IMR-90 (cell line): Measurements from ENCODE around the gene D2HGDH. TPM values are rescaled to one million over a fixed set of nuclear protein-coding genes. Genes with fewer than 3 reads are reported as not detected.

Experiments used
- ATAC-seq: fragments of 200-7000 bp; cut with Tn5 transposase; 2 replicates; pipeline ENCODE4 v1.9.1; 2020; ENCODE audit warnings: low read depth, mild to moderate bottlenecking, moderate library complexity
- BruUV-seq: library from RNA; stranded (reverse); fragments of 400-500 nt; replicated peaks from 2 replicates; lab custom pipeline; 2021; lab: Mats Ljungman, UMichigan
- CTCF ChIA-PET: fragments of 300-600 bp; formaldehyde crosslinking; extraction: SDS; loops from one replicate; lab custom pipeline; 2021; ENCODE audit warnings: antibody characterized with exemption; lab: Yijun Ruan, JAX
- POLR2A ChIA-PET: fragments of 300-600 bp; sonication (Branson Sonifier 250); formaldehyde crosslinking; loops from one replicate; lab custom pipeline; 2022; ENCODE audit warnings: antibody characterized with exemption; ENCODE audit not compliant: unreplicated experiment; lab: Charles Lee
- DNase-seq: peaks from one replicate; pipeline ENCODE4 v3.0.0; 2013
- H2AFZ ChIP-seq: replicated peaks from 2 replicates; pipeline ENCODE3; 2013; ENCODE audit warnings: low read length, mild to moderate bottlenecking; ENCODE audit not compliant: poor library complexity
- H2AK5ac ChIP-seq: 2 replicates; pipeline ENCODE4 v1.6.1; 2013; ENCODE audit warnings: low read depth, low read length, inconsistent platforms
- H2AK9ac ChIP-seq: replicated peaks from 2 replicates; pipeline ENCODE3; 2013; ENCODE audit warnings: mild to moderate bottlenecking, low read depth, low read length, moderate library complexity; ENCODE audit not compliant: poor library complexity
- H2BK120ac ChIP-seq: 2 replicates; pipeline ENCODE4 v1.6.1; 2013; ENCODE audit warnings: low read depth, low read length, inconsistent platforms
- H2BK15ac ChIP-seq: 3 replicates; pipeline ENCODE4 v1.6.1; 2013; ENCODE audit warnings: low read depth, low read length, inconsistent platforms
- H2BK20ac ChIP-seq: 2 replicates; pipeline ENCODE4 v1.6.1; 2013; ENCODE audit warnings: low read depth, mild to moderate bottlenecking, inconsistent platforms, low read length, moderate library complexity
- H2BK5ac ChIP-seq: 2 replicates; pipeline ENCODE4 v1.6.1; 2013; ENCODE audit warnings: mild to moderate bottlenecking, low read depth, low read length, inconsistent platforms; ENCODE audit not compliant: poor library complexity, severe bottlenecking
- H3K14ac ChIP-seq: replicated peaks from 2 replicates; pipeline ENCODE4 v1.6.1; 2013; ENCODE audit warnings: low read depth, low read length, inconsistent platforms
- H3K18ac ChIP-seq: 2 replicates; pipeline ENCODE4 v1.6.1; 2013; ENCODE audit warnings: low read depth, low read length, control low read depth
- H3K23ac ChIP-seq: 2 replicates; pipeline ENCODE4 v1.6.1; 2013; ENCODE audit warnings: low read depth, low read length, inconsistent platforms
- H3K27ac ChIP-seq: 2 replicates; pipeline ENCODE4 v1.5.1; 2013; ENCODE audit warnings: mild to moderate bottlenecking, control low read depth, low read length; ENCODE audit not compliant: insufficient read depth
- H3K27me3 ChIP-seq: 2 replicates; pipeline ENCODE4 v1.6.1; 2013; ENCODE audit warnings: low read length; ENCODE audit not compliant: control insufficient read depth, insufficient read depth
- H3K36me3 ChIP-seq: 2 replicates; pipeline ENCODE4 v1.6.1; 2013; ENCODE audit warnings: low read length, mixed read lengths; ENCODE audit not compliant: control insufficient read depth, insufficient read depth
- H3K4ac ChIP-seq: 2 replicates; pipeline ENCODE4 v1.6.1; 2013; ENCODE audit warnings: low read depth, low read length, inconsistent platforms
- H3K4me1 ChIP-seq: 2 replicates; pipeline ENCODE4 v1.6.1; 2013; ENCODE audit warnings: low read length, mixed read lengths; ENCODE audit not compliant: control insufficient read depth, insufficient read depth
- H3K4me2 ChIP-seq: 2 replicates; pipeline ENCODE4 v1.6.1; 2013; ENCODE audit warnings: low read depth, mild to moderate bottlenecking, control low read depth, low read length, moderate library complexity
- H3K4me3 ChIP-seq: 2 replicates; pipeline ENCODE4 v1.5.1; 2013; ENCODE audit warnings: low read depth, mild to moderate bottlenecking, control low read depth, low read length, moderate library complexity; ENCODE audit not compliant: insufficient read depth
- H3K56ac ChIP-seq: 2 replicates; pipeline ENCODE4 v1.6.1; 2013; ENCODE audit warnings: low read length, inconsistent platforms; ENCODE audit not compliant: insufficient read depth; ENCODE audit errors: extremely low read depth
- H3K79me1 ChIP-seq, 2 experiments: 2 replicates each; pipeline ENCODE4 v1.6.1; 2013; ENCODE audit warnings: low read length in 2 of 2, inconsistent platforms in 1 of 2, low read depth in 1 of 2
- H3K9ac ChIP-seq: 2 replicates; pipeline ENCODE4 v1.6.1; 2013; ENCODE audit warnings: low read depth, low read length, control low read depth
- H3K9me1 ChIP-seq: 2 replicates; pipeline ENCODE4 v1.6.1; 2013; ENCODE audit warnings: low read length, inconsistent platforms; ENCODE audit not compliant: insufficient read depth
- H3K9me3 ChIP-seq: 2 replicates; pipeline ENCODE4 v1.6.1; 2013; ENCODE audit warnings: low read length; ENCODE audit not compliant: control insufficient read depth, insufficient read depth
- H4K20me1 ChIP-seq: 2 replicates; pipeline ENCODE4 v1.6.1; 2013; ENCODE audit warnings: low read length, inconsistent platforms; ENCODE audit not compliant: insufficient read depth
- H4K5ac ChIP-seq: 2 replicates; pipeline ENCODE4 v1.6.1; 2013; ENCODE audit warnings: mild to moderate bottlenecking, low read depth, low read length, control low read depth
- H4K8ac ChIP-seq, 2 experiments: 2 replicates each; pipeline ENCODE4 v1.6.1; 2013; ENCODE audit warnings: low read depth in 2 of 2, low read length in 2 of 2, control low read depth in 1 of 2, inconsistent platforms in 1 of 2
- H4K91ac ChIP-seq: 2 replicates; pipeline ENCODE4 v1.6.1; 2013; ENCODE audit warnings: low read depth, low read length, inconsistent platforms; ENCODE audit not compliant: insufficient read depth
- BHLHE40 ChIP-seq: fragments of 150-350 bp; IDR thresholded peaks from 2 replicates; pipeline ENCODE4 v1.6.1; 2016; ENCODE audit warnings: mild to moderate bottlenecking, low read depth, low read length
- CEBPB ChIP-seq: IDR thresholded peaks from 2 replicates; pipeline ENCODE4 v1.6.1; 2012; ENCODE audit warnings: low read depth, low read length, improper control_type of control experiment
- CHD1 ChIP-seq: IDR thresholded peaks from 2 replicates; pipeline ENCODE4 v1.6.1; 2012; ENCODE audit warnings: low read depth, low read length, improper control_type of control experiment
- CTCF ChIP-seq: conservative IDR thresholded peaks from 2 replicates; pipeline ENCODE4 v1.5.1; 2012; ENCODE audit warnings: mild to moderate bottlenecking, low read depth, low read length, improper control_type of control experiment
- ELK1 ChIP-seq: fragments of 150-350 bp; IDR thresholded peaks from 2 replicates; pipeline ENCODE4 v1.6.1; 2016; ENCODE audit warnings: low read depth, mild to moderate bottlenecking, low read length, moderate library complexity, borderline replicate concordance
- FOS ChIP-seq: fragments of 150-350 bp; IDR thresholded peaks from 2 replicates; pipeline ENCODE4 v1.6.1; 2016; ENCODE audit warnings: low read depth, low read length
- MAFK ChIP-seq: IDR thresholded peaks from 2 replicates; pipeline ENCODE4 v1.6.1; 2012; ENCODE audit warnings: low read depth, low read length, improper control_type of control experiment
- MAZ ChIP-seq: IDR thresholded peaks from 2 replicates; pipeline ENCODE4 v1.6.1; 2012; ENCODE audit warnings: low read depth, mild to moderate bottlenecking, low read length, improper control_type of control experiment, moderate library complexity, borderline replicate concordance
- MXI1 ChIP-seq: IDR thresholded peaks from 2 replicates; pipeline ENCODE4 v1.6.1; 2012; ENCODE audit warnings: low read depth, mild to moderate bottlenecking, low read length, moderate library complexity, borderline replicate concordance
- NFE2L2 ChIP-seq: fragments of 150-350 bp; IDR thresholded peaks from 2 replicates; pipeline ENCODE4 v1.6.1; 2016; ENCODE audit warnings: low read depth, mild to moderate bottlenecking, low read length
- POLR2A ChIP-seq: IDR thresholded peaks from 2 replicates; pipeline ENCODE4 v1.6.1; 2012; ENCODE audit warnings: mild to moderate bottlenecking, low read depth, low read length
- RAD21 ChIP-seq: IDR thresholded peaks from 2 replicates; pipeline ENCODE4 v1.6.1; 2012; ENCODE audit warnings: low read length, improper control_type of control experiment
- RCOR1 ChIP-seq: IDR thresholded peaks from 2 replicates; pipeline ENCODE4 v1.6.1; 2012; ENCODE audit warnings: mild to moderate bottlenecking, low read length, improper control_type of control experiment; ENCODE audit not compliant: insufficient replicate concordance
- RFX5 ChIP-seq: IDR thresholded peaks from 2 replicates; pipeline ENCODE4 v1.8.0; 2012; ENCODE audit warnings: low read depth, mild to moderate bottlenecking, low read length, moderate library complexity
- SMC3 ChIP-seq: fragments of 150-350 bp; IDR thresholded peaks from 2 replicates; pipeline ENCODE4 v1.6.1; 2016; ENCODE audit warnings: low read depth, mild to moderate bottlenecking, antibody characterized with exemption, low read length, moderate library complexity
- USF2 ChIP-seq: fragments of 150-350 bp; IDR thresholded peaks from 2 replicates; pipeline ENCODE4 v1.6.1; 2017; ENCODE audit warnings: mild to moderate bottlenecking, antibody characterized with exemption, low read length, low read depth
- WGBS, 2 experiments: methylation state at CpG; one replicate each; pipeline versions ENCODE4 v1.1.5 to v1.1.7; 2013; ENCODE audit warnings: missing lambda C conversion rate in 2 of 2; ENCODE audit not compliant: insufficient read length in 1 of 2; ENCODE audit errors: extremely low coverage in 2 of 2; 5-methylcytosine and 5-hydroxymethylcytosine counted together
- dilution Hi-C: fragments of 300-500 bp; cut with HindIII; formaldehyde crosslinking; loops from one replicate; pipeline ENCODE4 v1.14.3; 2018; ENCODE audit warnings: low sequenced_read_pairs; ENCODE audit not compliant: unreplicated experiment
- in situ Hi-C: fragments of 300-500 bp; cut with MboI; formaldehyde crosslinking; loops from 3 replicates; pipeline ENCODE4 v1.14.3; 2019; ENCODE audit warnings: low sequenced_read_pairs, inconsistent platforms, mixed read lengths
- intact Hi-C: fragments of 100-400 bp; cut with micrococcal nuclease; formaldehyde crosslinking; loops from 2 replicates; pipeline ENCODE4 v1.10.0; 2022
- polyA plus RNA-seq, 3 experiments: library from polyadenylated mRNA; depleted of rRNA; stranded (reverse); fragments of >200 nt; gene quantifications; 2 replicates each; pipeline ENCODE4 v1.2.3, GENCODE V29; 2012; ENCODE audit warnings: low replicate concordance in 1 of 3
- total RNA-seq: library from RNA; depleted of rRNA; stranded (reverse); fragments of >200 nt; gene quantifications from 2 replicates; pipeline ENCODE4 v1.2.3, GENCODE V29; 2012

The D2HGDH gene
- total and polyA plus RNA-seq, 2 of the 4 experiments (the other 2 are of a cell fraction): 6.3 to 22.1 TPM

- intact Hi-C loops (no loop called here), in situ Hi-C loops (no loop called here), dilution Hi-C loops (no loop called here)
- Histone ChIP-seq H2BK15ac (no peak overlapping the region), H3K4me3 (no peak overlapping the region), H2AFZ (no peak overlapping the region), H3K23ac (no peak overlapping the region), H4K5ac (no peak overlapping the region), H3K9me3 (peaks cover 3% of the 10 kb centered on the region; the same call in 1 of the 2 replicates), H2BK120ac (no peak overlapping the region), H4K8ac (no peak overlapping the region), H2BK20ac (no peak overlapping the region), H3K56ac (no peak overlapping the region), H3K9me1 (no peaks in the 10 kb centered on the region), H3K18ac (no peak overlapping the region), H2AK9ac (no peak overlapping the region), H3K9ac (no peak overlapping the region), H4K20me1 (no peaks in the 10 kb centered on the region), H3K4me1 (no peaks in the 10 kb centered on the region), H3K27me3 (no peaks in the 10 kb centered on the region), H3K79me1 (no peaks in the 10 kb centered on the region), H3K14ac (no peak overlapping the region), H3K27ac (no peak overlapping the region), H2BK5ac (no peak overlapping the region), H4K91ac (no peak overlapping the region), H3K4ac (no peak overlapping the region), H3K36me3 (peaks cover 9% of the 10 kb centered on the region), H2AK5ac (no peak overlapping the region), H3K4me2 (no peak overlapping the region)
- ATAC-seq: no peak
- WGBS, 2 experiments: no CpG with 5 or more reads among the region's 8 CpGs
- ChIA-PET POLR2A (no interaction called here), CTCF (no interaction called here)
- no peak for DNase-seq
- no peak for TF ChIP-seq NFE2L2
- TF ChIP-seq CHD1: no peak
- no peak for TF ChIP-seq MXI1
- TF ChIP-seq MAFK: no peak
- TF ChIP-seq POLR2A: no peak
- TF ChIP-seq CEBPB: no peak
- no peak for TF ChIP-seq MAZ
- no peak for TF ChIP-seq FOS
- TF ChIP-seq RCOR1: no peak
- TF ChIP-seq RFX5: no peak
- no peak for TF ChIP-seq ELK1
- no peak for TF ChIP-seq BHLHE40
- no peak for TF ChIP-seq CTCF
- no peak for TF ChIP-seq SMC3
- TF ChIP-seq RAD21: no peak
- no peak for TF ChIP-seq USF2
- BruUV-seq: no TSS peak
Measured at GRCh38 chr2:241728000-241728399, 6.4 kb upstream of the D2HGDH start.
